ENCODE results near the gene SNTG2.
"Not testable (repeated sequence)": the region's sequence is repeated elsewhere in the genome, so short reads cannot be mapped to it uniquely, and the experiment has no call there.

The SNTG2 gene

GRCh38 chr2:1099418-1099817 lies 148.8 kb downstream of the SNTG2 start:
- DNase-seq (ENCODE audit: low read depth): no peak

DNA sequence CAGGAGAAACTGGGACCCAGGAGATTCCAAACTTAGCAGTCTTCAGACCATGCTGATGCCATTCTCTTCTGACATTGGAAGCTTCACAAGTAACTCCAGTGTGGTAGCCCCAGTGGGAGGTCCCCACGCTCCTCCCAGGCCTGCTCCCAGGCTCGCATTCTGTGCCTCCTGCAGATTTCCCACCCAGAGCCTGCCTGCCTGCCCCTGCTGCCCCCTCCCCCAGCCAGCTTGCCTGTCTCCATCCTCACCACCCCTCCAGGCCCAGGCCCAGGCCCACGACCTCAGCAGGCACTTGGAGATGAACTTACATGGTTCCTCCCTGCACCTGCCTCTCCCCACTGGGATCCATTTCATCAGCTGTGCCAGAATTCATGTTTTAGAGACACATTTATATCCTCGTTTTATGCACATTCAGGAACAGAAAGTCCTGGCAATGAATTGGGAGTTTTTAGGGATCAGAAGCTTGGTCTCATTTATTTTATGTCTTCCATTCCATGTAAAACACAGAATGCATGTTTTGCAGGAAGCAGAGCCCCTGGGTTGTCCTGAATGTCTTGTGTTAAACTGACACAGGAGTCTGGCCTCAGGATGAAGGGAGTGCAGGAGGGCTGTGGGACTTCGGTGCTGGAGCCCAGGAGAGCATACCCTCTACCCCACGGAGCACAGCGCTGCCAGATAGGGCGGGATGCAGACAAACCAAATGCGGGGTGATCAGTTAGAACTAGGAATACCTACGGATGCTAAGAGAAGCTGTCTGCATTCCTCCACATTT lies 150.5 kb downstream of the SNTG2 start:
- DNase-seq (ENCODE audit: low read depth): no peak

DNA sequence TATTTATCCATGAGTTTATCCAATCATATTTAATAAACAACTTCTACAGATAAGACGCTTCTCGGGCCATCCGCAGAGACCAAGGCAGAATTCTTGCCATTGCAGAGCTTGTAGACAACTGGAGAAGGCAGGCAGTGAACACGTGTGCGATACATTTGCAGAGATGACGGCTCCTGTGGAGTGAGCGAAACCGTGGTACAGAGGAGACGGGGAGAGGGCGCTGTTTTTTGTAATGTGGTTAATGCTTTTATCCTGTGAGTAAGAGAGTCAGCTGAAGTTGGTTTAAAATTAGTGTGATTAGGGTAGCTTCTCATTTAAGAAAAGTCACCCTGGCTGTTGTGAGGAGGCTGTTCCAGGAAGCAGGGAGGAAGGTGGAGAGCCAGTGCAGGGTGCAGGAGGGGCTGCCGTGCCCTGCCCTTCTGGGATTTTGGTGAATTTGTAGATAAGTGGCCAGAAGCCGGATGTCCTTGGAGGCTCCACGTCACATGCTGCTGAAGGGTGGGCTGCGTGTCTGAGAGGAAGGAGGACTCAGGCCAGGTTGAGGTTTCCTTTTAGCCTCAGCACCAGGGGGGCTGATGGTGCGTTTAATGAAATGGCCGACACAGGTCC lies 151.4 kb downstream of the SNTG2 start:
- DNase-seq (ENCODE audit: low read depth): no peak

DNA sequence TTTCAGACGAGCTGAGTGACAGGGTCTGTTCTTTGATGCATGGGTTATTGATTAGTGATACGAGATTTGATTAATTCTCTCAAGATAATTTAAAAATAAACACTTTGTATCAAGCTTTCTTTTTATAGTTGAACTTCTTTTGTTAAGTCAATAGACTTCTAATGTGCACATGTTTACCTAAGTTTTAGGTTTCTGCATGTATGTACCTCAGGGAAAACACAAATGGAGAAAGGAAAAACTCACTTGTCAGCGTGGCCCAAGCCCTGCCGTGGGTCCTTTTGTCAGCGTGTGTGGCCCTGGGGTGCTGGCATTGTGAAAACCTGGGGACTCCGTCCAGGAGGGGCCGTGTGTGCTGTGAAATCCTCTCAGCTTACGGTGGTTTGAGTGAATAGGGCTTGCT lies 153.7 kb downstream of the SNTG2 start:
- DNase-seq (ENCODE audit: low read depth): no peak

GRCh38 chr2:1106344-1106743 lies 155.7 kb downstream of the SNTG2 start:
- DNase-seq (ENCODE audit: low read depth): not testable (repeated sequence)

- no peak for DNase-seq (ENCODE audit: low read depth)
These were observed 165.3 kb downstream of the SNTG2 start for GRCh38 chr2:1115843-1116539.

DNA sequence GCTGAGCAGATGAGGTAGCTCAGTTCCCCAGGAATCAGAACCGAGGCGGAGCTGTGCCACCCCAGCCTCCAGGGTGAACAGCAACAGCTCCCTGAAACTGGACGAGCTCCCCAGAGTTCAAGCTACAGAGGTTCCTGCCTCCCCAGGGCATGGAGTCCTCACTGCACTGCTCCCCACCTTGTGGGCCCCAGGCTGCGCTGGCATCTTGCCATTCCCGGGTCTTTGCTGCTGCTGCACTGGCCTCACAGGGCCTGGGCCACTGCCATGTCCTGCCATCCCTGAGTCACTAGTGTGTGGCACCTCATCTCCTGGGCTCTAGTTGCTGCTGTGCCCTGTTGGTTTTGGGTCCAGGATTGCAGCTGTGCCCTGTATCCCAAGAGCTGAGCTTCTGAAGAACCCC lies 166.9 kb downstream of the SNTG2 start:
- no peak for DNase-seq (ENCODE audit: low read depth)

DNA sequence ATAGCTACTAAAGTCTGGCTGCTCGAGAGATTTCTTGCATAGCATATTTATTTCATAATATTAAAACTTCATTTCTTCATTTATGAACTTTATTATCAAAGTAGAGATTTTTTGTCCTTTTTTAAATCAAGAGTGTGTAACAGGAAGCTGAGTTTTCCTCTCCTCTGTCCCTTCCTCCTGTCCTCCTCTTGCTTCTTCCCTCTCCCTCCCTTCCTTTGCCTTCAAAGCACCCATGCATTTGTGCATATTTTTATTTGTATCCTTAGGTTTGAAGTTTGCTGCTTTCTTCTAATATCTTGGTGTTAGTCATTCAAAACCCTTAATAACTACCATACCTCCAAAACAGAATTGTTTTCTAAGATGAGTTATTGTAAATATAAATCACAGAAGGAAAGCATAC lies 174.6 kb downstream of the SNTG2 start:
- DNase-seq (ENCODE audit: low read depth): no peak

DNA sequence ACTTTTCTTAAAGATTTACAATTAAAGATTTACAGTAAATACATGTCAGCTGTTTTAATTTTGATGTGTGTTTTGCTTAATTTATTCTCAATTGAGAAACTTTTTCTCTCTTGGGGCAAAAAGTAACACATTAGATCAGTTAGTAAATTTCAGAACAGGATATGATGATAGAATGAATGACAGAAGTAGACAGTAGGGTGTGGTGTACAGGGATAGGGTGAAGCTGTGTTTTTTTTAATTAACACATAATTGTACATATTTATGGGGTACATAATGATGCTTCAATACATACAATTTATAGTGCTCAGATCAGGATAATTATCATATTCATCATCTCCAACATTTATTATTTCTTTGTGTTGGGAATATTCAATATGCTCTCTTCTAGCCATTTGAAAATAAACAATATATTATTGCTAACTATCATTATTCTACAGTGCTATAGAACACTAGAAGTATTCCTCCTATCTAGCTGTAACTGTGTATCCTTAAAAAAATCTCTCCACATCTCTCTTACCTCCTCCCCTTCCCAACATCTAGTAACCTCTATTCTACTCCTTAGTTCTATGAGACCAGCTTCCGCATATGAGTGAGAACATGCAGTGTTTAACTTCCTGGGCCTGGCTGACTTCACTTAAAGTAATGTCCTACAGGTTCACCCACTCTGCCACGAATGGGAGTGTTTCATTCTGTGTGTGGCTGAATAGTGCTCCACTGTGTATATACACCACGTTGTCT lies 175.2 kb downstream of the SNTG2 start:
- no peak for DNase-seq (ENCODE audit: low read depth)

GRCh38 chr2:1129982-1130381 lies 179.3 kb downstream of the SNTG2 start:
- DNase-seq (ENCODE audit: low read depth): no peak

DNA sequence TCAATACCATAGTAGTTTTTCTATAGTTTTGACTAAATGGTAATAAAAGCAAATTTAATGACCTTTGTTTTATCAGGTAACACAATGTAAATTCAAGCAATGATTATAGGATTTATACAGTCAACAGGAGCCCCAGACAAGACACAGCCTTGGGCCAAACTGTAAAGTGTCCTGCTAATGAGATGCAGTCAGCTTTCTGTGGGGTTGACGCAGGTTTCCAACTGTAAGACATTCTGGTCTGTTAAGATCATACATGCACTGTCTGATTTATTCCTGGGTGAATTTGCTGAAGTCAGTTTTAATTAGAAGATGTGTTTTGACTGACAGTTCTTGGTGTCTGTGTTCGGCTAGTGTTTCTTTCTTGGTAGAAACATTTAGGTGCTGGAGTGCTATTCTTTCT lies 180.3 kb downstream of the SNTG2 start:
- no peak for DNase-seq (ENCODE audit: low read depth)

- no peak for DNase-seq (ENCODE audit: low read depth)
These were observed 181.8 kb downstream of the SNTG2 start for GRCh38 chr2:1132328-1132969.

- DNase-seq (ENCODE audit: low read depth): not testable (repeated sequence)
These were observed 183.2 kb downstream of the SNTG2 start for GRCh38 chr2:1133896-1134295.

DNA sequence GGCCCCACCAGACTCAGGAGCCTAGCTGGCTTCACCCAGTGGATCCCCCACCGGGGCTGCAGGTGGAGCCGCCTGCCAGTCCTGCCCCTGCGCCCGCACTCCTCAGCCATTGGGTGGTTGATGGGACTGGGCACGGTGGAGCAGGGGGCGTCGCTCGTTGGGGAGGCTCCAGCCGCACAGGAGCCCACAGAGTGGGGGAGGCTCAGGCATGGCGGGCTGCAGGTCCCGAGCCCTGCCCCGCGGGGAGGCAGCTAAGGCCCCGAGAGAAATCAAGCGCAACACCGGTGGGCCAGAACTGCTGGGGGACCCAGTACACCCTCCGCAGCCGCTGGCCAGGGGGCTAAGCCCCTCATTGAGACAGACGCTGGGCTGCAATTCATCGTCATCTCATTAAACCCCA lies 184.0 kb downstream of the SNTG2 start:
- no peak for DNase-seq (ENCODE audit: low read depth)

GRCh38 chr2:1136067-1136466 lies 185.4 kb downstream of the SNTG2 start:
- DNase-seq (ENCODE audit: low read depth): no peak

DNA sequence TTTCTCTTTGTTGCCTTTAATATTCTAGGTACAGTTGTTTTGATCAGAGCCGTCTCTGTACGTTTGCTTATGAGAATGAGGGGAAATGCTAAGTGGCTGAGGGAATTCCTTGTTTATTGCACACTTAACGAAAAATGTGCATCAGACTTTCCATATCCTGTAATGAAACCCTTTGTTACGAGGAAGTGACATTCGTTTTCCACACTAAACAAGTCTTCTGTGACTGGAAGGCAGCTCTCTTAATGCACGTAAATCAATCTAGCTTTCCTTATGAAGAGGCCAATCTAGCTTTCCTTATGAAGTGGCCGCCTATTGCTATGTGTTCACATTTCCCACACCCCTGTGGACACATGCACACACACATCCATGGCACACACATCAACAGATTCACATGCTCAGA lies 186.2 kb downstream of the SNTG2 start:
- DNase-seq (ENCODE audit: low read depth): no peak

DNA sequence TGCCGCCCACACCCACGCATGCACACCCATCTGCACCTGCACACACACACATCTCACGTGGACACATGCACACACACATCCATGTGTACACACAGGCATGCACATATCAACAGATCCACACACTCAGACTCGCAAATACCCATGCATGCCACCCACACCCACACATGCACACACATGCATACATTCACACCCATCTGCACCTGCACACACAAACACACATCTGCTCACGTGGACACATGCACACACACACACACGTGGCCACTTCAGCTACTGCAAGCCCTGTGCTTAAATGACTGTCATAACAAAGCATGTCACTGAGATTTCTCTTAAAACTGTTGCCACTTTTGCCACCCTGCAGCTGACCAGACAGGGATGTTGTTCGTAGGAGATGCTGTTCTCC lies 186.6 kb downstream of the SNTG2 start:
- DNase-seq (ENCODE audit: low read depth): no peak

DNA sequence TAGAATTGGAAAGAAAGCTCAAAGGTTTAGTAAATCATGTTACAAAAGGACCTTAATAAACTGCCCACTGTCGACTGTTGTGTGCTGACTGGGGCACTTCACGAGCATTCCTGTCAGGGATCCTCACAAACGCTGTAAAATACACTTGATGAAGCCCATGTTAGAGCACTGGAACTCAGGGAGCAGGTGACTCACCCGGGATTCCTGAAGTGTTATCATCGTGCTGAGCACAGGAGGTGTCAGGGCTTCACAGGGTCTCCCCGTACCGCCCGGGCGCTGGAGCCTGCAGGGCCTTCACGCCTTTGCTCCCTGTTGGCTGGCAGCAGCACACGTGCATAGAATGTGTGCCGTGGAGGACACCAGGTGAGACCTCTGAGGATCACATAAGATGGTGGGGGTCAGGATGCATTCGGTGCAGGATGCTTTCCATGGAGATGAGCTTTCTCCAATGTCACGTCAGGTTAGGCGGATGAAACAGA lies 187.3 kb downstream of the SNTG2 start:
- DNase-seq (ENCODE audit: low read depth): no peak

- DNase-seq (ENCODE audit: low read depth): no peak
These were observed 189.8 kb downstream of the SNTG2 start for GRCh38 chr2:1140389-1141003.

GRCh38 chr2:1141079-1141478 lies 190.4 kb downstream of the SNTG2 start:
- DNase-seq (ENCODE audit: low read depth): no peak

GRCh38 chr2:1143129-1143528 lies 192.5 kb downstream of the SNTG2 start:
- no peak for DNase-seq (ENCODE audit: low read depth)

Data from non-pigmented ciliary epithelial cell (primary cell).